GM10847 (cell line): ENCODE data around the gene TXNL1.
A peak's percentile ranks its signal among the peaks of the same experiment; 100 is the strongest.

ENCODE experiments used
- POLR2A ChIP-seq: IDR thresholded peaks from 2 replicates; pipeline ENCODE4 v1.6.1; 2011; ENCODE audit not compliant: insufficient read length; ENCODE audit errors: extremely low read depth

The TXNL1 gene

GRCh38 chr18:56650944-56651770 is 12.8 kb upstream of the TXNL1 start, which contains the start of gene WDR7:
TSS of gene WDR7 (plus strand) at chr18:56651359. CDS start at chr18:56672516, 21,157 bp downstream.
- peak; percentile 52 for TF ChIP-seq POLR2A

DNA sequence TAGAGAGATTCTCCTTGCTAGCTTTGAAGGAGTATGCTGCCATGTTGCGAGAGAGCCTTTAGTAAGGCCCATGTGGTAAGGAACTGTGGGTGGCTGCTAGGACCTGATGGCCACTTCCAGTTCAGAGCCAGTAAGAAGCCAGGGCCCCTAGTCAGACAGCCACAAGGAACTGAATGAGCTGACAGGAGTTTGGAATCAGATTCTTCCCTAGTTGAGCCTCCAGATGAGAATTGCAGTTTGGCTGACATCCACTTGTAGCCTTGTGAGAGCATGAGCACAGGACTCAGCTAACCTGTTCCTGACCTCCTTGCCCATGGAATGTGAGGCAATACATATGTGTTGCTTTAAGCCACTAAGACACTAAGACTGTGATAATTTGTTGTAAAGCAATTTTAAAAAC is 11.6 kb upstream of the TXNL1 start:
- TF ChIP-seq POLR2A: no peak

DNA sequence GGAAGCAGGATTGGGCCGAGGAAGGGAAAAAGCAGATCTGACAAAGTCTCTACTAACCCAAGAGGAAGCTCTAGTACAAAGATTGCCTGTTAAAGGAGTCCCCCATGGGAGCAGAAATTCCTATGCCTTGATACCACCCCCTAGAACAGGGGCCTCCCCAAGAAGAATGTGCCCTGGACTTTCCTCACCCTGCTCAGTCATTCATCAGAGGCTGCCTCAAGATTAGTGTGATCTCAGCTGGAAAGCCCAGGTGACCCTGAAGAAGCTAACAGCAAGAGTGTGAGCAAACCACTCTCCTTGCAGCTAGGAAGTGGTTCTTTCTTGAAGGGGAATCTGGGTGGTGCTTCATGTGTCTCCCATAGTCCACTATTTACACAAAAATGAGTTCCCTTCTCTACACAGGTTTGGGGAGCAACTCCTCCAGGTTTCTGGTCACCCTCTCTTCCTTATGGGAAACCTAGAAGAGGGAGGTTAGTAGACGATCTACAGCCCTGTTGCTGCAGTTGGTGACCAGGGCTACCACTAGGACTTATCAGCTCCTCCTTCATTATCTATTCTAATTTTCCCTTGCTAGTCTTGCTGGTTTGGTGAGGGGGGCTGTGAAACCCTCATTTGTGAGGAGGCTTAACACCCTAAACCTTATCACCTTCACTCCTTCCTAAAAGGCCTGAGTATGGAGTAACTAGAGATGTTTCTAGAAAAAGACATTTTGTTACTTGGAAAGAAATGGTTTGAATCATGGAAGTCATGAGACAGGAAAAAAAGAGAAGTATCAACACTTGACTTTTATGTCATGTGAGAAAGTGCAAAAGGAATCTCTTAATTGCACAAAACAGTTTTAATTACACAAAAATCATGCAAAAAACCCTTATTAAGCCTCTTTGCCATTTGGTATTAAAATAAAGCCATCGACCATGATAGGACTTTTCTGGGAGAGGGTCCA is 9.8 kb upstream of the TXNL1 start:
- TF ChIP-seq POLR2A: no peak

DNA sequence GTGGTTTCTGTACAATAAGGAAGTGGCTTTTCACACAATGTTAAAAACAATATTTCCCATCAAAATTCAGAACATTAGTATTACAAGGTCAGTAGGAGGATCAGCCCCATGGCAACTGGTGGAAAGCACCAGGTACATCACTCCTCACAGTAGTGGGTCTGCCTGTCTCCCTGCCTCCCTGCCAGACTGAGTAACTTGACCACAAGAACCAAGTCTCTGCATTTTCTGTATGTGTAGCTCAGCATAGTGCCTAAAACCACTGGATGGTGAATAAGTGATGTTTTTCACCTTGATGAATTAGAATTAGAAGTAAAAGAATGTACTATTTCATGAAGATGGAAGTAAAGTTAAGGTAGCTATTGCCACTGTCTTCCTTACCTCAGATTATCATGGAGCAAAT is 8.7 kb upstream of the TXNL1 start:
- no peak for TF ChIP-seq POLR2A

DNA sequence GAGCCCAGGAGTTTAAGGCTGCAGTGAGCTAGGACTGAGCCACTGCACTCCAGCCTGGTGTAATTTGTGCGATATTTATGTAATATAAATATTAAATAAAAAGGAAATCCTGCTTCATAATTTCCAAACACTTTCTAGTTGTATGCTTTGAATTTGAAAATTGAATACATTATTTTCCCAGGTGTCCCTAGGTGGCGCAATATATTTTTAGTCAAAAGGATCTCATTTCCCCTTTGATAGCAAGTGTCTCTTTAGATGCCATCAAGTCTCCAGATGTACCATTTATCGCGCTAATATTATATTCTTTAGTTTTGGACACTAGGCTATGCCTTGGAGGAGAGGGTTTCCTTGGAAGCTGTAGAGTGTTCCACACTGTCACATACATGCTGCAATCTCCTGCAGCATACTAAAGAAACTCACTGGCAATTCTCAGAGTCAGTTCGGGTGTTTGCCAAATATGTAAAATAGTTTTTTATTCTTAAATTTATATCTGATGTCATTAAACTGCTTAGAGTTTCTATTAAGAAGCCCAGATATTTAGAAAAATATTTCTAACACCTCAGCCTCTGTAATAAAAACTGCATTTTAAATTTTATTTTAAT is 7.1 kb upstream of the TXNL1 start:
- TF ChIP-seq POLR2A: no peak

GRCh38 chr18:56643381-56643780 is 5.0 kb upstream of the TXNL1 start:
- TF ChIP-seq POLR2A: no peak

GRCh38 chr18:56641714-56642337 is 3.4 kb upstream of the TXNL1 start:
- no peak for TF ChIP-seq POLR2A

DNA sequence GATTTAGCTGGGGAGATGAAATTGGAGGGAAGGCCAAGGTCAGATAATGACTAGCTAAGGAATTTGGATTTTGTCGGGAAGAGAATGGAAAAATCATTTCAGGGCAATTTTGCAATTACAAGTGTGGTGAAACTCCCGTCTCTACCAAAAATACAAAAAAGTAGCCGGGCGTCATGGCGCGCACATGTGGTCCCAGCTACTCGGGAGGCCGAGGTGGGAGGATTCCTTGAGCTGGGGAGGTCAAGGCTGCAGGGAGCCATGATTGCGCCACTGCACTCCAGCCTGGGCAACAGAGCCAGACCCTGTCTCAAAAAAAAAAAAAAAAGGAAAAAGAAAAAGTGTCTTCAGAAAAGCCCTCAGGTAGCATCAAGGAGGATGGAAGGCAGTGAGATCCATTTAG is 1.2 kb upstream of the TXNL1 start:
- no peak for TF ChIP-seq POLR2A

DNA sequence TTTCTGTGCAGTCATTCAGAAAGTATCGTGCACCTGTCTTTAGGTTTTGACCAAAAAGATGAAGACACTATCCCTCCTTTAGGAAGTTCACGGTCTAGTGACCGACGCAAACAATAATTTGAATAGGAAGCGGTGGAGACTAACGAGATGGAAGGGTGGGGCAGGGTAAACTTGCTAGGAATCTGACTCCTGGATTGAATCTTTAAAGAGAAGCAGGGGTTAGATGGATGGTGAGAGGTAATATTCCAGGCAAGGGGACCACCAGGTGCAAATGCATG is 651 bp upstream of the TXNL1 start:
- TF ChIP-seq POLR2A: no peak

DNA sequence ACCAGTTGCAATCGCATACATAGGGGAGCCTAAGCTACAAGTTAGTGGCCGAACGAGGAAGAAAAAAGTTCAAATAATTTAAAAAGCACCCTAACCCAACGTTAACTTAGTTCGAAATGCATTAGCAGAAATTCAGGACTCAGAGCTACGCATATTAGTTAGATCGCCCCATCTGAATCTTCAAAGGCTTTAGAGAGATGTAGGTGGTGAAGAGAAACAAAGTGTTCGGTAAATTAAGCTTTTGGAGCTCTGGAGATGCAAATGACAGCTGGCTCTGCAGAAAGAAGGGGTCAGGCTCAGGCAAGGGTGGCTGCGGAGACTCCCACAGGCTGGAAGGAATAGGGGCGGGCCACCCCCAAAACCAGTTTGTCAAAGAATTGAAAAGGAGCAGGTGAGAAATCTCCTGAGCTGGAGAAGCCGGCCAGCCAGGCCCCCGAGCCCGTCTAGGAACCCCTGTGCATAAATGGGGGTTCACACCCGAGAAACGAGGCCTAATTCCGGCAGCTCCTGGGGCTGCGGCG is 621 bp downstream of the TXNL1 start:
- TF ChIP-seq POLR2A: no peak

GRCh38 chr18:56637176-56637575 is 1.2 kb downstream of the TXNL1 start:
- no peak for TF ChIP-seq POLR2A

- no peak for TF ChIP-seq POLR2A
These were observed 3.4 kb downstream of the TXNL1 start for GRCh38 chr18:56635007-56635406.

GRCh38 chr18:56632070-56633022 is 6.0 kb downstream of the TXNL1 start:
- TF ChIP-seq POLR2A: no peak

DNA sequence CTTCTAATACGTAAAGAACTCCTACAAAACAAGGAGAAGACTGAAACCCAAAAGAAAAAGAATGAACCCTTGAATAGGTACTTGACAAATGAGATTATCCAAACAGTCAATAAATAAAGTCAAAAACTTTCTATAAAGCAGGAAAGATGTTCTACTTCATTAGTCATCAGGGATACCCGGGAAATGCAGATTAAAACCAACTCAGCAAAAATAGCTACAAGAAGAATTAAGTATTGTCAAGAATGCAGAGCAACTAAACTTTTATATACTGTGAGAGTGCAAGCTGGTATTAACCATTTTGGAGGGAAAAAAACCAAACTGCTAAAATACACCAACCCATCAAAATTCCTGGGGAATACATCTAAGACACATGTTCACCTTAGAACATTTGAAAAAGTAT is 10.4 kb downstream of the TXNL1 start:
- TF ChIP-seq POLR2A: no peak

DNA sequence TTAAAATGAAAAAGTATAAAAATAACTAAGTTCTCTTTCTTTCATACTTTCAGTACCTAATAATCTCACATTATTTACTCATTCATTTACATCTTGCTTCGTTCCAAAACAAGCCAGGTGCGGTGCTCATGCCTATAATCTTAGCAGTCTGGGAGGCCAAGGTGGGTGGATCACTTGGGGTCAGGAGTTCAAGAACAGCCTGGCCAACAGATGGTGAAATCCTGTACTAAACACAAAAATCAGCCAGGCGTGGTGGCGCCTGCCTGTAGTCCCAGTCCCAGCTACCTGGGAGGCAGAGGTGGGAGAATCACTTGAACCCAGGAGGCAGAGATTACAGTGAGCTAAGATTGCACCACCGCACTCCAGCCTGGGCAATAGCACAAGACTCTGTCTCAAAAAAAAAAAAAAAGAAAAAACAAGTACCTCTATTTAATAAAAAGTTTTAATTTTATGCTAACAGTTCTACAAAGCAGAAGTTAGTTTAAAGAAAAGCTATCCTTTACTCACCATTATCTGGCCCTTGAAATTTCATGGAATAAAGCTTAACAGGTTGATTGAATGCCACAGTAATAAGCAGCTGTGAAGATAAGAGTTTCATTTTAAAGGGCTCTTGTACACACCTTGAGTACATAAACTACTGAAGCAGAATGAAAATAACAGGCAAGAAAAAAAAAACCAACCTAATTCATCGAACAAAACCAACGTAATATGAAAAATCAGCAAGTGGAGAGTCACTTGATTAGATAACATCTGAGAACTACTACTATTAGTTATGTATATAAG is 22.5 kb downstream of the TXNL1 start:
- TF ChIP-seq POLR2A: no peak
